K562 (cell line): ENCODE data around the gene CACTIN. TPM values are rescaled to one million over a fixed set of nuclear protein-coding genes. Genes with fewer than 3 reads are reported as not detected.

Source experiments
- ATF7 ChIP-seq: fragments of 450-650 bp; IDR thresholded peaks from 2 replicates; pipeline ENCODE4 v1.7.1; 2014; ENCODE audit warnings: mild to moderate bottlenecking, moderate library complexity
- GTF2F1 ChIP-seq: IDR thresholded peaks from 2 replicates; pipeline ENCODE4 v1.6.1; 2011; ENCODE audit warnings: low read depth, low read length, improper control_type of control experiment
- HDAC1 ChIP-seq, 2 experiments: fragments of 450-650 bp; IDR thresholded peaks; 2 replicates each; pipeline ENCODE4 v1.6.1; 2016 to 2017; ENCODE audit warnings: inconsistent platforms in 1 of 2, mild to moderate bottlenecking in 1 of 2, moderate library complexity in 1 of 2
- POLR2G ChIP-seq: fragments of 200-400 bp; formaldehyde crosslinking; IDR thresholded peaks from 2 replicates; pipeline ENCODE4 v1.6.1; 2017; ENCODE audit warnings: low read depth, mild to moderate bottlenecking, antibody characterized with exemption, low read length, moderate library complexity
- polyA plus RNA-seq, 8 experiments: library from polyadenylated mRNA; depleted of rRNA in 4 of 8; stranded (reverse) in 5 of 8; unstranded in 3 of 8; fragments of >200 nt; fragmentation: Nextera tagmentation in 2 of 8; fragmentation: Illumina TruSeq in 1 of 8; extraction: Ambion mirVana in 2 of 8; extraction: Trizol in 1 of 8; gene quantifications; 2 replicates each; pipeline versions ENCODE4 v1.2.1 to v1.2.3, GENCODE V29; 2011 to 2014; ENCODE audit warnings: inconsistent platforms in 1 of 8, missing spikeins in 1 of 8
- total RNA-seq, 7 experiments: library from RNA; depleted of rRNA in 6 of 7; stranded (reverse); fragments of >200 nt in 6 of 7; fragmentation: Illumina TruSeq in 2 of 7; extraction: Trizol in 2 of 7; gene quantifications; 2 replicates each; pipeline versions ENCODE4 v1.2.1 to v1.2.3, GENCODE V29; 2011 to 2021; ENCODE audit warnings: low replicate concordance in 1 of 7
- TF ChIP-seq, protein P1 (sequence below): fragments of 250-450 bp; sonication (Bioruptor Pico); IDR thresholded peaks from 2 replicates; pipeline ENCODE4 v1.4.0; 2020; ENCODE audit warnings: mild to moderate bottlenecking, moderate library complexity
- TF ChIP-seq, protein P2 (sequence below): sonication (generic); formaldehyde crosslinking; IDR thresholded peaks from 2 replicates; pipeline ENCODE4 v1.4.0; 2020; ENCODE audit warnings: mild to moderate bottlenecking, missing genetic modification reagents
- TF ChIP-seq, protein P3 (sequence below), 2 experiments: fragments of 450-650 bp in 1 of 2; sonication (generic) in 1 of 2; formaldehyde crosslinking in 1 of 2; IDR thresholded peaks; 2 replicates each; pipeline versions ENCODE4 v1.7.1 to v1.9.0; 2016 to 2022; ENCODE audit warnings: inconsistent platforms in 1 of 2, mild to moderate bottlenecking in 1 of 2, missing genetic modification reagents in 1 of 2
- TF ChIP-seq, protein P4 (sequence below), 2 experiments: fragments of 450-650 bp; IDR thresholded peaks; 2 replicates each; pipeline ENCODE4 v1.6.1; 2018; ENCODE audit warnings: mild to moderate bottlenecking in 2 of 2, low read depth in 1 of 2; ENCODE audit not compliant: partially characterized antibody in 2 of 2

CACTIN gene
- total and polyA plus RNA-seq, 9 of the 15 experiments (the other 6 are each of a cell fraction or from before 2014, with no cell fraction given) = 0.15 to 49.2 (median 15.0) TPM

DNA sequence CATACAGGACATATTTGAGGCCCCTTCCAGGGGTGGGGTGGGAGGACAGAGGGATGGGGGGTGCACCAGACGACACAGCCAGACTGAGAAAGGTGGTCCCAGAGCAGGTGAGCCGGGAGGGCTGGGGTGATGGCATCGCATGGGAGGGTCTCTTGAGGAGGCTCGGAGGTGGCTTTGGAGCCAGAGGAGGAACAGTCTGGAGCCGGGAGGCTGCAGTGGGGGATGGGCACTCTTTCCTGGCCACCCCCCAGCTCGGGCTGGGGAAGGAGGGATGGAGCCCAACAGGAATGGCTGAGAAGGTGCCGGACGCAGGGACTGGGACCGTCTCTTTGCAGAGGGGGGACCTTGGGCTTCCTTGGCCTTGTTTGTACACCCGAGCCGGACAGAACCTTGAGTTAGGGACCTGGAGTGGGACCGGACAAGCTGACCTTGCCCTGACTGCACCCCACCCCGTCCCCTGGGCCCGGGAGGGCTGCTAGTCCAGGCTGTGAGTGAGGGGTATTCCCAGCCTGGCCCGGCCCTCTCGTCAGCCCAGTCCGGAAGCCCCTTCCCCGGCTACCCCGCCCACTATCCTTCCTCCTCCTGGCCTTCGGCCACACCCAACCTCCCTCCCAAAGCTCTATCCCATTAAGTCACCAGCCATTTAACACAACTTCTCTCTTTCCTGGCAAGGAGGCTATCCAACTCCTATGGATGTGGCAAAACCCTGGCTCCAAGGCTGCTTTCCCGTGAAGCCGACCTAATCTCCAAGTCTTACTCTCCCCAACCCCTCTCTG lies 19.1 kb downstream of the CACTIN start (continued):
- TF ChIP-seq, protein P1, sequence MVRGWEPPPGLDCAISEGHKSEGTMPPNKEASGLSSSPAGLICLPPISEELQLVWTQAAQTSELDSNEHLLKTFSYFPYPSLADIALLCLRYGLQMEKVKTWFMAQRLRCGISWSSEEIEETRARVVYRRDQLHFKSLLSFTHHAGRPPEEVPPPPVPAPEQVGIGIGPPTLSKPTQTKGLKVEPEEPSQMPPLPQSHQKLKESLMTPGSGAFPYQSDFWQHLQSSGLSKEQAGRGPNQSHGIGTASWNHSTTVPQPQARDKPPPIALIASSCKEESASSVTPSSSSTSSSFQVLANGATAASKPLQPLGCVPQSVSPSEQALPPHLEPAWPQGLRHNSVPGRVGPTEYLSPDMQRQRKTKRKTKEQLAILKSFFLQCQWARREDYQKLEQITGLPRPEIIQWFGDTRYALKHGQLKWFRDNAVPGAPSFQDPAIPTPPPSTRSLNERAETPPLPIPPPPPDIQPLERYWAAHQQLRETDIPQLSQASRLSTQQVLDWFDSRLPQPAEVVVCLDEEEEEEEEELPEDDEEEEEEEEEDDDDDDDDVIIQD (CRISPR knock-in tag) = no peak
- TF ChIP-seq, protein P2, sequence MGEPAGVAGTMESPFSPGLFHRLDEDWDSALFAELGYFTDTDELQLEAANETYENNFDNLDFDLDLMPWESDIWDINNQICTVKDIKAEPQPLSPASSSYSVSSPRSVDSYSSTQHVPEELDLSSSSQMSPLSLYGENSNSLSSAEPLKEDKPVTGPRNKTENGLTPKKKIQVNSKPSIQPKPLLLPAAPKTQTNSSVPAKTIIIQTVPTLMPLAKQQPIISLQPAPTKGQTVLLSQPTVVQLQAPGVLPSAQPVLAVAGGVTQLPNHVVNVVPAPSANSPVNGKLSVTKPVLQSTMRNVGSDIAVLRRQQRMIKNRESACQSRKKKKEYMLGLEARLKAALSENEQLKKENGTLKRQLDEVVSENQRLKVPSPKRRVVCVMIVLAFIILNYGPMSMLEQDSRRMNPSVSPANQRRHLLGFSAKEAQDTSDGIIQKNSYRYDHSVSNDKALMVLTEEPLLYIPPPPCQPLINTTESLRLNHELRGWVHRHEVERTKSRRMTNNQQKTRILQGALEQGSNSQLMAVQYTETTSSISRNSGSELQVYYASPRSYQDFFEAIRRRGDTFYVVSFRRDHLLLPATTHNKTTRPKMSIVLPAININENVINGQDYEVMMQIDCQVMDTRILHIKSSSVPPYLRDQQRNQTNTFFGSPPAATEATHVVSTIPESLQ (CRISPR knock-in tag) = 0 out of 2 replicates have a peak, but pooled peaks have one; percentile 61
- peak in 1 of 2 experiments; percentile 12; a peak in 1 of 4 replicates for TF ChIP-seq HDAC1 (IDR thresholded peaks at IDR 0.05)
- TF ChIP-seq, protein P3, sequence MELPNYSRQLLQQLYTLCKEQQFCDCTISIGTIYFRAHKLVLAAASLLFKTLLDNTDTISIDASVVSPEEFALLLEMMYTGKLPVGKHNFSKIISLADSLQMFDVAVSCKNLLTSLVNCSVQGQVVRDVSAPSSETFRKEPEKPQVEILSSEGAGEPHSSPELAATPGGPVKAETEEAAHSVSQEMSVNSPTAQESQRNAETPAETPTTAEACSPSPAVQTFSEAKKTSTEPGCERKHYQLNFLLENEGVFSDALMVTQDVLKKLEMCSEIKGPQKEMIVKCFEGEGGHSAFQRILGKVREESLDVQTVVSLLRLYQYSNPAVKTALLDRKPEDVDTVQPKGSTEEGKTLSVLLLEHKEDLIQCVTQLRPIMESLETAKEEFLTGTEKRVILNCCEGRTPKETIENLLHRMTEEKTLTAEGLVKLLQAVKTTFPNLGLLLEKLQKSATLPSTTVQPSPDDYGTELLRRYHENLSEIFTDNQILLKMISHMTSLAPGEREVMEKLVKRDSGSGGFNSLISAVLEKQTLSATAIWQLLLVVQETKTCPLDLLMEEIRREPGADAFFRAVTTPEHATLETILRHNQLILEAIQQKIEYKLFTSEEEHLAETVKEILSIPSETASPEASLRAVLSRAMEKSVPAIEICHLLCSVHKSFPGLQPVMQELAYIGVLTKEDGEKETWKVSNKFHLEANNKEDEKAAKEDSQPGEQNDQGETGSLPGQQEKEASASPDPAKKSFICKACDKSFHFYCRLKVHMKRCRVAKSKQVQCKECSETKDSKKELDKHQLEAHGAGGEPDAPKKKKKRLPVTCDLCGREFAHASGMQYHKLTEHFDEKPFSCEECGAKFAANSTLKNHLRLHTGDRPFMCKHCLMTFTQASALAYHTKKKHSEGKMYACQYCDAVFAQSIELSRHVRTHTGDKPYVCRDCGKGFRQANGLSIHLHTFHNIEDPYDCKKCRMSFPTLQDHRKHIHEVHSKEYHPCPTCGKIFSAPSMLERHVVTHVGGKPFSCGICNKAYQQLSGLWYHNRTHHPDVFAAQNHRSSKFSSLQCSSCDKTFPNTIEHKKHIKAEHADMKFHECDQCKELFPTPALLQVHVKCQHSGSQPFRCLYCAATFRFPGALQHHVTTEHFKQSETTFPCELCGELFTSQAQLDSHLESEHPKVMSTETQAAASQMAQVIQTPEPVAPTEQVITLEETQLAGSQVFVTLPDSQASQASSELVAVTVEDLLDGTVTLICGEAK (IDR thresholded peaks at IDR 0.05) = no peak
- TF ChIP-seq, protein P3 (CRISPR knock-in tag; IDR thresholded peaks at IDR 0.05) = no peak
- TF ChIP-seq, protein P4, sequence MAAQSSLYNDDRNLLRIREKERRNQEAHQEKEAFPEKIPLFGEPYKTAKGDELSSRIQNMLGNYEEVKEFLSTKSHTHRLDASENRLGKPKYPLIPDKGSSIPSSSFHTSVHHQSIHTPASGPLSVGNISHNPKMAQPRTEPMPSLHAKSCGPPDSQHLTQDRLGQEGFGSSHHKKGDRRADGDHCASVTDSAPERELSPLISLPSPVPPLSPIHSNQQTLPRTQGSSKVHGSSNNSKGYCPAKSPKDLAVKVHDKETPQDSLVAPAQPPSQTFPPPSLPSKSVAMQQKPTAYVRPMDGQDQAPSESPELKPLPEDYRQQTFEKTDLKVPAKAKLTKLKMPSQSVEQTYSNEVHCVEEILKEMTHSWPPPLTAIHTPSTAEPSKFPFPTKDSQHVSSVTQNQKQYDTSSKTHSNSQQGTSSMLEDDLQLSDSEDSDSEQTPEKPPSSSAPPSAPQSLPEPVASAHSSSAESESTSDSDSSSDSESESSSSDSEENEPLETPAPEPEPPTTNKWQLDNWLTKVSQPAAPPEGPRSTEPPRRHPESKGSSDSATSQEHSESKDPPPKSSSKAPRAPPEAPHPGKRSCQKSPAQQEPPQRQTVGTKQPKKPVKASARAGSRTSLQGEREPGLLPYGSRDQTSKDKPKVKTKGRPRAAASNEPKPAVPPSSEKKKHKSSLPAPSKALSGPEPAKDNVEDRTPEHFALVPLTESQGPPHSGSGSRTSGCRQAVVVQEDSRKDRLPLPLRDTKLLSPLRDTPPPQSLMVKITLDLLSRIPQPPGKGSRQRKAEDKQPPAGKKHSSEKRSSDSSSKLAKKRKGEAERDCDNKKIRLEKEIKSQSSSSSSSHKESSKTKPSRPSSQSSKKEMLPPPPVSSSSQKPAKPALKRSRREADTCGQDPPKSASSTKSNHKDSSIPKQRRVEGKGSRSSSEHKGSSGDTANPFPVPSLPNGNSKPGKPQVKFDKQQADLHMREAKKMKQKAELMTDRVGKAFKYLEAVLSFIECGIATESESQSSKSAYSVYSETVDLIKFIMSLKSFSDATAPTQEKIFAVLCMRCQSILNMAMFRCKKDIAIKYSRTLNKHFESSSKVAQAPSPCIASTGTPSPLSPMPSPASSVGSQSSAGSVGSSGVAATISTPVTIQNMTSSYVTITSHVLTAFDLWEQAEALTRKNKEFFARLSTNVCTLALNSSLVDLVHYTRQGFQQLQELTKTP (IDR thresholded peaks at IDR 0.05; ENCODE audit: low read depth in 1 of 2, partially characterized antibody in 2 of 2) = peak in 1 of 2 experiments; percentile 17
- no peak for TF ChIP-seq GTF2F1
- peak; percentile 25; the same call in 1 of the 2 replicates for TF ChIP-seq ATF7
- peak; percentile 44 for TF ChIP-seq POLR2G
